Astrocyte of the cerebellum (primary cell): ENCODE results near the gene OAS2.

Source experiments
- DNase-seq: peaks from one replicate; pipeline ENCODE4 v3.0.0-alpha.2; 2011; ENCODE audit warnings: low read depth
- H3K4me3 ChIP-seq: 2 replicates; pipeline ENCODE4 v1.5.1; 2011; ENCODE audit warnings: mild to moderate bottlenecking, low read depth, low read length, moderate library complexity
- in situ Hi-C: cut with HindIII; loops from 2 replicates; pipeline ENCODE4 v1.10.0; 2017; ENCODE audit warnings: low sequenced_read_pairs
- TF ChIP-seq, protein P1 (sequence below): IDR thresholded peaks from 2 replicates; pipeline ENCODE4 v1.5.1; 2012; ENCODE audit warnings: low read length, low read depth, moderate library complexity, mild to moderate bottlenecking; ENCODE audit errors: missing control alignments

OAS2 gene

DNA sequence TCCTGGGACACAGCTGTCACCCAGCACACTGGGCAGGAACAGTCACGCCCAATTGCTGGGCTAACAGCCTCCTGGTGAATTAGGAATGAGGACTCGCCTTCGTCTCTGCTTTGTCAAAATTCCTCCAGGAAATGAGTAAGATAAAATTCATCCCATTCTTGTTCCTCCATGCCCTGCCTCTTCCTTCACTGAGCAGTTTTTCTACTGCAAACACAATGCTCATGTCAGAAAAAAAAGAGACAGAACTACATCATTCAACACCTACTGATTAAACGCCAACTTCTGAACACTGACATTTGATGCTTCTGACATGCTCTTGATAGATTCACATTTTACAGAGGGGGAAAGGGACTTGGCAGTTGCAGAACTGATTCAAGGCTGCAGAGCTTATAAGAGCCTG is 40.7 kb downstream of the OAS2 start:
- in situ Hi-C loops, result no loop called here

GRCh38 chr12:113021500-113021899 is 43.2 kb downstream of the OAS2 start:
- in situ Hi-C loops, result no loop called here
- DNase-seq, result no peak
- TF ChIP-seq, protein P1, sequence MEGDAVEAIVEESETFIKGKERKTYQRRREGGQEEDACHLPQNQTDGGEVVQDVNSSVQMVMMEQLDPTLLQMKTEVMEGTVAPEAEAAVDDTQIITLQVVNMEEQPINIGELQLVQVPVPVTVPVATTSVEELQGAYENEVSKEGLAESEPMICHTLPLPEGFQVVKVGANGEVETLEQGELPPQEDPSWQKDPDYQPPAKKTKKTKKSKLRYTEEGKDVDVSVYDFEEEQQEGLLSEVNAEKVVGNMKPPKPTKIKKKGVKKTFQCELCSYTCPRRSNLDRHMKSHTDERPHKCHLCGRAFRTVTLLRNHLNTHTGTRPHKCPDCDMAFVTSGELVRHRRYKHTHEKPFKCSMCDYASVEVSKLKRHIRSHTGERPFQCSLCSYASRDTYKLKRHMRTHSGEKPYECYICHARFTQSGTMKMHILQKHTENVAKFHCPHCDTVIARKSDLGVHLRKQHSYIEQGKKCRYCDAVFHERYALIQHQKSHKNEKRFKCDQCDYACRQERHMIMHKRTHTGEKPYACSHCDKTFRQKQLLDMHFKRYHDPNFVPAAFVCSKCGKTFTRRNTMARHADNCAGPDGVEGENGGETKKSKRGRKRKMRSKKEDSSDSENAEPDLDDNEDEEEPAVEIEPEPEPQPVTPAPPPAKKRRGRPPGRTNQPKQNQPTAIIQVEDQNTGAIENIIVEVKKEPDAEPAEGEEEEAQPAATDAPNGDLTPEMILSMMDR, result no peak
- no peak overlapping the region for H3K4me3 ChIP-seq

More for the DNA sequence above, 40.7 kb downstream of the OAS2 start:
- no peak overlapping the region for H3K4me3 ChIP-seq
- TF ChIP-seq, protein P1, result no peak
- DNase-seq, result no peak

GRCh38 chr12:113022563-113023297 is 44.4 kb downstream of the OAS2 start:
- DNase-seq, result no peak
- H3K4me3 ChIP-seq, result no peak overlapping the region
- TF ChIP-seq, protein P1, result no peak
- in situ Hi-C loops, result no loop called here

DNA sequence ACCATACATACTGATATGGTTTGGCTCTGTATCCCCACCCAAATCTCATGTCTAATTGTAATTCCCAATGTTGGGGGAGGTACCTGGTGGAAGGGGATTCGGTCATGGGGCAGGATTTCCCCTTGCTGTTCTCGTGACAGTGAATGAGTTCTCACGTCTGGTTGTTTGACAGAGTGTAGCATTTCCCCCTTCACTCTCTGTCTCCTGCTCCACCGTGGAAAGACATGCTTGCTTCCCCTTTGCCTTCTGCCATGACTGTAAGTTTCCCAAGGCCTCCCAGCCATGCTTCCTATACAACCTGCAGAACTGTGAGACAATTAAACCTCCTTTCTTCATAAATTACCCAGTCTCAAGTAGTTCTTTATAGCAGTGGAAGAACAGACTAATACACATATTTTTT is 49.4 kb downstream of the OAS2 start:
- no peak for DNase-seq
- H3K4me3 ChIP-seq, result no peak overlapping the region
- TF ChIP-seq, protein P1, result no peak
- in situ Hi-C loops, result no loop called here

DNA sequence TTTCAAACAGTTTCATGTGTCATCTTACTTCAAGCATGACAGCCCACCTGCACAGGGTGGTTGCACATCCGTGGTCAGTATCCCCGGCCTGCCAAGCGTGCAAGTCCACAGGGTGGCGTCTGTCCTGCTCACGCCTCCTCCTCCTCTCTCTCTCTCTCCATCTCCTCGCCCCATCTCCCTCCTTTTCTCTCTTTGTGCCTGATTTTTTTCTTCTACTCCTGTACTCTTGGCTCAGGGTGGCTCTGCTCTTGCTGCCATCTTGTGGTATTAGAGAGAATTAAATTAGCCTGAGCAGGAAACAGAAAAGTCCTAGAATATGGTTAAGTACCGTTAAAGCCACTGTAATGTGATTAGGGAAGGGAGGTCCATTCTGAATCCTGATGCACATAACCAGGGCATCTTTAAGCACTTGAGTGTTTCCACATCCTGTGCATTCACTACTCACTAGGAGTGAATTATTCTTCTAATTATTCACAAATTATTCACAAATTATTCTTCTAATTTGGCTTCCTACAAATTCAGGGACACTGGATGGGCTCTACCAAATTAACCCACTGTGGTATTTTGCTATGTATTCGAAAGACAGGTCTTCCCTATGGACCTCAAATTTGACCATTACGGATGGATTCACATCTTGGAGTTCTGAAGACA is 52.7 kb downstream of the OAS2 start:
- in situ Hi-C loops, result no loop called here
- peak; percentile 53 for DNase-seq

DNA sequence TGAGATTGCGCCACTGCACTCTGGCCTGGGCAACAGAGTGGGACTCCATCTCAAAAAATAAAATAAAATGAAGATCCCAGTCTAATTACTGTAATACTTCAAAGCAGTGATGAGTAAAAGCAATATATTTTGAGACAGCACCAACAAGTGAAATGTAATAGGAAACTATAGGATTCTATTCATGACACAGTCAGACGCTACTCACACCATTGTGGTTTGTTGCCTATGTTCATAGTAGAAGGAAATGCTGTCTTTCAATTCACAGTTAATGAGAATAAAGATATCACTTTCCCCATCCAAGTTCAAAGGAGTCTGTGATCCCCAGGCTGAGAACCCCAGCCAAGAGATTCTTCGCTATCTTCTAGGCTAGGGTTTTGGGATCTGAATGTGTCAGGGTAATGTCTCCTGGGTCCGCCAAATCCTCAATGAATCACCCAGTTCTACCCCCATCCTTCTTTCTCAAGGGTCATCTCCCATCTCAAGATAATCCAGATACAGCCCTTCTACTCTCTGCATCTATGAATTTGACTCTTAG is 61.7 kb downstream of the OAS2 start:
- no peak for DNase-seq
- TF ChIP-seq, protein P1, result no peak
- H3K4me3 ChIP-seq, result no peak overlapping the region
- in situ Hi-C loops, result no loop called here

More for the DNA sequence above, 52.7 kb downstream of the OAS2 start:
- H3K4me3 ChIP-seq, result no peak overlapping the region
- TF ChIP-seq, protein P1, result peak; percentile 77
